CD1c-positive myeloid dendritic cell (primary cell): ENCODE results near the gene TSEN2.
"Not testable (repeated sequence)": the region's sequence is repeated elsewhere in the genome, so short reads cannot be mapped to it uniquely, and the experiment has no call there.

Source experiments
- DNase-seq: peaks from one replicate; pipeline ENCODE4 v3.0.0-alpha.2; 2016; ENCODE audit errors: extremely low spot score

TSEN2 gene

GRCh38 chr3:12472000-12472610 is 12.2 kb upstream of the TSEN2 start:
- no peak for DNase-seq

- no peak for DNase-seq
Measured at GRCh38 chr3:12472796-12473195, 11.5 kb upstream of the TSEN2 start.

DNA sequence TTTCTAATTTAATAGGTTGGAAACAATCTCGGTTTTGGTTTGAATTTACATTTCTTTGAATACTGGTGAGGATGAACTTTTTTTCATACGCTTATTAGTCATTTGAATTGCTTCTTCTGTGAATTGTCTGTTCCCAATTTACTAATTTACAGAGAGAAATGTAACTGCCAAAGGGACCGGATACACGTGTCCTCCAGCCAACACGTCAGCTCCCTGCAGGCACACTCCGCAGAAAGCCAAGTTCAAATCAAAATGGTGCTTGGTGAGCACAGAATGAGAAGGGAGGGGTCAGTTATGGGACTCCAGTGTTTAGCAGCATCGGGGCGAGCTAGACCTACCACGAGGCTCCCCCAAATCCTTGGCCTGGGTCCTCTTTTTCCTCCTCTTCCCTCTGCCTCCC is 10.8 kb upstream of the TSEN2 start:
- no peak for DNase-seq

DNA sequence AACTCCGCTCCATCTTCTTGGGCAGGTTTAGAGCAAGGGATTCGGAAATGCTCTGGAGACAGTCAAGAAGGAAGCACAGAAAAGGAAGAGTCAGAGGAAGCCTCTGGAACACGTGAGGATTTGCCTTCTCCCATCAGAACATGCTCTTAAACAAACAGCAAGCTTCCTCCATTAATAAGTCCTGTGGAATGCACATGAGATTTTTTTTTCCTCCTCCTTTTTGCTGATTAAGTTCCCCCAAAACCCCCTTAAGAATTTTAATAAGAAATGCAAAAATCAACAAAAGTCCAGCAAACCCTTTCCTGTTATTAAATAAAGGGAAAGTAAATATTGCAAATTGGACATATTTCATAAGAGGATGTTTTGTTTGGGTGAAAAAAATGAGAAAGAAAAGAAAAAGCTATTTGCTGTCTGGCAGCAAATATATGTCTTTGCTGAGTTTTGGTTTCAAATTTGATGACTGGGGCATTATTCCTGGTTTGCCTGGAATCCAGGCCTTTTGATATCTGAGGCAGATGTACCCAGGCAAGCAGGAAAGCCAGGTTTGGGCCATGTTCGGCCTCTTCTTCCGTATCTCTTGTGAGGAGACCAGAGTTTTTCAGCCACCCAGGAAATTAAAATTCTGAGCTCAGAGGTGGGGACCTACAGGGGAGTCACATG is 7.9 kb upstream of the TSEN2 start:
- DNase-seq, result no peak

GRCh38 chr3:12477256-12477655 is 7.0 kb upstream of the TSEN2 start:
- no peak for DNase-seq

GRCh38 chr3:12478326-12478725 is 6.0 kb upstream of the TSEN2 start:
- DNase-seq, result no peak

DNA sequence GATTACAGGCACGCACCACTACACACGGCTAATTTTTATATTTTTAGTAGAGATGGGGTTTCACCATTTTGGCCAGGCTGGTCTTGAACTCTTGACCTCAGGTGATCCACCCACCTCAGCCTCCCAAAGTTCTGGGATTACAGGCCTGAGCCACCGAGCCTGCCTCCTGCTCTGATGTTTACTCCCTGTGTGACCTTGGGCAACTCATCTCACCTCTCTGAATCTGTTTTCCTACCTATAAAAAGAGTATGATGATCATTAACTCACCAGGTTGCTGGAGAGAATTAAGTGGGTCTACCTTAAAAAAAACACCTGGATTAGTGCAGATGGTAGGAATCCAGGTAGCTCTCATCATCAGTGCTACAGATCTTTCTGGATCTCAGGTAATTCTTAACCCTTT is 5.1 kb upstream of the TSEN2 start:
- DNase-seq, result not testable (repeated sequence)

GRCh38 chr3:12479919-12480427 is 4.3 kb upstream of the TSEN2 start:
- DNase-seq, result peak; percentile 68

DNA sequence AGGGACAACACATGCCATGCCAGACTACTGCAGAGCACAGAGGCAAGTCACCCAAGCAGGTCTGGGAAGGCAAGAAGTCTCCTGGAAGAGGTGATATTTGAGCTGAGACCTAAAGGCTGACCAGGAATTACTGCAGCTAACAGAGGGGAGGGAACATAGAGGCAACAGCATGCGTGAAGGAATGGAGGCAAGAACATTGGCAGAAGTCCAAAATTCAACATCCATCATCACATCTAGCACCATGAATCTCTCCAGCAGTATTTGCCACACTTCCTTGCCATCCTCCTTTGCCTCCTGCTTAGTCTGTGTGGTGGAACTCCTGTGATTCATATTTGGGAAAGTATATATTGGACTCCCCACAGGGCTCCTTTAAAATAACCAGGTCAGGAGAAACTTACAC is 870 bp upstream of the TSEN2 start:
- DNase-seq, result no peak

DNA sequence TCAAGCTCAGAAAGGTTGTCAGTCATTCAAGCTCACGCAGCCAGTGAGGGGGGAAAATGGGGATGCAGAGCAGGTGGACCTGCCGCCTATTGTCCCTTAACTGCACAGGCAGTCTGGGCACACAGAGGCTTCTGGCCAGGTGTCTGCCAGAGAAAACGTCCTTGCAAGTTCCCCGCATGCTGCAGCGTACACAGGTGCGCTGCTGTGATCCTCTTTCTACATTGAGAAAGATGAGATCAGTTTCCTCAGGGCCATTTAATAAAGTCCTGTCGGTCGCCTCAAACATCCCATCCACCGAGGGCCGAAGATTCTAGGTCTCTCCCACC is 445 bp upstream of the TSEN2 start:
- DNase-seq, result no peak

GRCh38 chr3:12484983-12485327 is 675 bp downstream of the TSEN2 start:
- DNase-seq, result no peak

GRCh38 chr3:12486001-12486400 is 1.7 kb downstream of the TSEN2 start:
- DNase-seq, result no peak

DNA sequence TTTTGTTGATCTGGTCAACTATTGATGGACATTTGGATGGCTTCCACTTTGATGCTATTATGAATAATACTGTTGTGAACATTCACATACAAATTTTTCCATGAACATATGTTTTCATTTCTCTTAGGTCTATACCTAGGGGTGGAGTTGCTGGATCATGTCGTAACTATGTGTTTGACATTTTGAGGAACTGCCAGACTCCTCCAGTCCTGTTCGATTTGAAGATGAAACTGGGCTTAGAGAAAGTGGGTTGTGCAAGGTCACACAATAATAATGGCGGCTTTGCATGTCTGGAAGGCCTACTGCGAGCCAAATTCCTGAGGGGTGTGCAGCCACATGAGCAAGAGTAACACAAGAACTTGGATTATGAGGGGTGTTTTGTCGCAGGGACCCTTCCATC is 2.6 kb downstream of the TSEN2 start:
- peak; percentile 60 for DNase-seq

DNA sequence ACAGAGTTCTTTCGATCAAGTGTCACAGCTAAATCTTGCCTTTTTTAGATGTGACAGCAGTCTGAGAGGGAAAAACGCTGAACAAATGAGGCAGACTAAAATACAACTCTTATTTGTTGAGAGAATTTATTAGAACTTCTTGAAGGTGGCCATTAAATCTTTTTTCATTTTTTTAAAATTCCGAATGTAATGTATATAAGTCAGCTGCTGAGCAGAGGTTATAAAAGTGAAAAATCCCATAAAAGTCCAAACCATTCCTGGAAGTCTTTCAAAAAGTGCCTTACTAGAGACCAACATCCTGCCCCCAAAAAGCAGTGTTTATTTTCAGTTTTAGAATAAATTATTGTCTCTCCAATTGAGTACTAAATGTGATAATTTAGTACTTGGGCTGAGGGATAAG is 3.1 kb downstream of the TSEN2 start:
- DNase-seq, result no peak

- peak; percentile 26 for DNase-seq
Measured at GRCh38 chr3:12487786-12488185, 3.5 kb downstream of the TSEN2 start.

DNA sequence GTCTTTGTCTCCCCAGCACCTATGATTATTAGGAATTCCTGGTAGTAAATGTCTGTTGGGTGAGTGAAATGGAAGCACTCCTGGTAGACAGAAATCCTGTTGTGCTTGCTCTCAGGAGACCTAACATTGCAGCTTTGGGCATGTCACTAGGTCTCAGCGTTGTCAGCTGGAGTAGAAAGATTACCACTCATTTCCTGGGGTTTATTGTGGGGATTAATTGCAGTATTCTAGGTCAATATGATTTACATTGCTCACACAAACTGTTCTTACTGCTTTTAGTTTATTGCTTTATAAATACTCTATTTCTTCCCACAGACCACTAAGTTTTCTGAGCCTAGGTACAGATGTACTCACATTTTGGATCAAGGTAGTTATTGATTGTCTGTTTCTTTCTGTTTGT is 5.1 kb downstream of the TSEN2 start:
- no peak for DNase-seq

GRCh38 chr3:12489832-12490231 is 5.6 kb downstream of the TSEN2 start:
- DNase-seq, result no peak

GRCh38 chr3:12490547-12490946 is 6.3 kb downstream of the TSEN2 start:
- no peak for DNase-seq

GRCh38 chr3:12495749-12496452 is 11.6 kb downstream of the TSEN2 start:
- DNase-seq, result no peak

DNA sequence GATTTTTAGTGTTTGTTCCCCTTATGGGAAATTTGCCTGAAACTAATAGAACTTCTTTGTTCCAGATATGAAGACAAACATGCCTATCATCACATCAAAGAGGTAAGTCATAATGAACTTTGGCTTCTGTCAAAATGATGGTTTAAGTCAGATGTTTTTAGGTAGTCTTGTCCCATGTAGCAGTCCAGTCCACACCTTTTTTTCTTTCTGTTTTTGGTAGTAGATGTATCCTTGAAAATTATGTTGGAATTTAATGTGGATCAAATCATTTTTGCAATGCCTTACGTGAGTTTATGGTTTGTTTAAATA is 12.1 kb downstream of the TSEN2 start:
- no peak for DNase-seq

DNA sequence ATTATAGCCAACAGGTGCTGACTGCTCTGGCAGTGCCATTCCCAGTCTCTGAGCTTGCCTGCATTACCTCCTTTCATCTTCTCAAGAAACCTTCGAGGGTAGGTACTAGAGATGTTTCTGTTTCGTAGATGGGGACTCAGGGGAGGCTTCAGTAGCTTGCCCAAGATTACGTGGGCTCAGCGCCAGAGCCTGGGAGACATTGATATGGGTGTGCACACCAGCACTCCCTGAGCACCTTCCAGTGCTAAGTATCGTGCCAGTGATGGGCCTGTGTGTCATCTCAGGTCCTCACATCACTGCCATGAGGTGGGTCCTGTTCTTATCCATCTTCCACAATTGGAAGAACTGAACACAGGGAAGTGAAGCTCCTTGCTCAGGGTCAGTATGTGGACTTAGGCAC is 15.2 kb downstream of the TSEN2 start:
- no peak for DNase-seq

GRCh38 chr3:12501360-12502020 is 17.2 kb downstream of the TSEN2 start:
- DNase-seq, result no peak
